K562 (cell line): Measurements from ENCODE around the gene COL5A3. TPM values are rescaled to one million over a fixed set of nuclear protein-coding genes. Genes with fewer than 3 reads are reported as not detected.

Experiments
- ATAC-seq: fragments of 200-7000 bp; cut with Tn5 transposase; 3 replicates; pipeline ENCODE4 v1.9.1; 2020; ENCODE audit warnings: moderate library complexity
- BruUV-seq: library from RNA; stranded (reverse); fragments of 400-500 nt; replicated peaks from 2 replicates; lab custom pipeline; 2021; lab: Mats Ljungman, UMichigan
- CTCF ChIA-PET: fragments of 300-600 bp; formaldehyde crosslinking; extraction: SDS; loops from one replicate; lab custom pipeline; 2021; ENCODE audit warnings: low intra/inter-chr PET ratio; lab: Yijun Ruan, JAX
- POLR2A ChIA-PET: fragments of 300-600, 350-650 bp; sonication (Branson Sonifier 250); formaldehyde crosslinking; extraction: SDS; loops from one replicate; lab custom pipeline; 2021; ENCODE audit warnings: antibody characterized with exemption, inconsistent platforms; lab: Yijun Ruan, JAX
- DNase-seq, 4 experiments: peaks; one replicate each; pipeline versions ENCODE4 v3.0.0 to v3.0.0-alpha.2; 2011 to 2018; ENCODE audit warnings: low spot score in 3 of 4, mixed read lengths in 3 of 4; ENCODE audit errors: extremely low read depth in 1 of 4
- FAIRE-seq: peaks from 2 replicates; lab custom pipeline; 2011; peaks lifted over from hg19 to GRCh38; lab: Jason Lieb, UNC
- H2AFZ ChIP-seq: 2 replicates; pipeline ENCODE4 v1.6.0; 2011; ENCODE audit warnings: low read depth, low read length, control low read depth, inconsistent platforms
- H3K27ac ChIP-seq: fragments of 200-600 bp; 3 replicates; pipeline ENCODE4 v1.8.0; 2011; ENCODE audit warnings: low read depth, mild to moderate bottlenecking, control low read depth, inconsistent platforms, low read length, moderate library complexity, mixed read lengths; ENCODE audit errors: extremely low read depth
- H3K27me3 ChIP-seq, 2 experiments: fragments of 300-600 bp in 1 of 2; 2 replicates in 1 of 2; 3 replicates in 1 of 2; pipeline versions ENCODE4 v1.6.0 to v1.8.0; 2011; ENCODE audit warnings: inconsistent platforms in 2 of 2, low read length in 2 of 2, mild to moderate bottlenecking in 1 of 2, mixed read lengths in 1 of 2, moderate library complexity in 1 of 2; ENCODE audit not compliant: control insufficient read depth in 2 of 2, insufficient read depth in 2 of 2
- H3K36me3 ChIP-seq: fragments of 300-600 bp; 3 replicates; pipeline ENCODE4 v1.8.0; 2011; ENCODE audit warnings: mild to moderate bottlenecking, low read length, inconsistent platforms; ENCODE audit not compliant: control insufficient read depth, insufficient read depth
- H3K4me1 ChIP-seq, 2 experiments: fragments of 200-600 bp in 1 of 2; replicated peaks in 1 of 2; 2 replicates in 1 of 2; 3 replicates in 1 of 2; pipeline versions ENCODE4 v1.5.1 to v1.8.0; 2011; ENCODE audit warnings: inconsistent platforms in 2 of 2, low read length in 2 of 2, mild to moderate bottlenecking in 1 of 2, mixed read lengths in 1 of 2, moderate library complexity in 1 of 2; ENCODE audit not compliant: control insufficient read depth in 2 of 2, insufficient read depth in 2 of 2
- H3K4me2 ChIP-seq: 2 replicates; pipeline ENCODE4 v1.6.1; 2011; ENCODE audit warnings: low read length, control low read depth, inconsistent platforms, mixed read lengths; ENCODE audit not compliant: insufficient read depth
- H3K4me3 ChIP-seq: fragments of 200-600 bp; sonication (generic), shearing (Covaris generic); 2 replicates; pipeline ENCODE4 v1.5.1; 2016; ENCODE audit warnings: control low read depth, inconsistent platforms
- H3K79me2 ChIP-seq: fragments of 200-600 bp; 3 replicates; pipeline ENCODE4 v1.8.0; 2011; ENCODE audit warnings: low read length, inconsistent platforms; ENCODE audit not compliant: control insufficient read depth, insufficient read depth
- H3K9ac ChIP-seq, 2 experiments: 2 replicates each; pipeline versions ENCODE4 v1.6.0 to v1.6.1; 2011; ENCODE audit warnings: low read depth in 2 of 2, low read length in 2 of 2, control low read depth in 1 of 2, inconsistent platforms in 1 of 2, mild to moderate bottlenecking in 1 of 2, mixed read lengths in 1 of 2; ENCODE audit not compliant: insufficient read depth in 1 of 2
- H3K9me1 ChIP-seq: one replicate; pipeline ENCODE4 v1.6.0; 2011; ENCODE audit warnings: inconsistent platforms, mild to moderate bottlenecking, low read length, moderate library complexity; ENCODE audit not compliant: control insufficient read depth, insufficient read depth
- H3K9me3 ChIP-seq: replicated peaks from 2 replicates; pipeline ENCODE4 v1.5.1; 2011; ENCODE audit warnings: low read depth, low read length, inconsistent platforms; ENCODE audit not compliant: control insufficient read depth, insufficient read depth
- H4K20me1 ChIP-seq: replicated peaks from 2 replicates; pipeline ENCODE4 v1.6.1; 2011; ENCODE audit warnings: low read length, inconsistent platforms, mixed read lengths; ENCODE audit not compliant: control insufficient read depth, insufficient read depth
- NR0B1 ChIP-seq: fragments of 450-650 bp; IDR thresholded peaks from one replicate; pipeline ENCODE4 v1.6.1; 2018; ENCODE audit warnings: mild to moderate bottlenecking, moderate library complexity; ENCODE audit not compliant: partially characterized antibody
- RBM25 ChIP-seq: fragments of 200-400 bp; formaldehyde crosslinking; IDR thresholded peaks from 2 replicates; pipeline ENCODE4 v1.6.1; 2018; ENCODE audit warnings: low read length, low read depth, moderate library complexity; ENCODE audit not compliant: severe bottlenecking
- ZFP36 ChIP-seq: fragments of 150-350 bp; IDR thresholded peaks from 2 replicates; pipeline ENCODE4 v1.6.1; 2018; ENCODE audit warnings: low read length, low read depth; ENCODE audit not compliant: partially characterized antibody
- ZNF436 ChIP-seq: fragments of 250-450, 450-650 bp; sonication (Bioruptor Pico); formaldehyde crosslinking; IDR thresholded peaks from 2 replicates; pipeline ENCODE4 v1.7.0; 2020; ENCODE audit warnings: mild to moderate bottlenecking
- WGBS: fragments of 100-300 bp; shearing (Covaris generic); methylation state at CpG from one replicate; pipeline ENCODE4 v1.1.6; 2016; ENCODE audit warnings: low coverage, mixed read lengths; ENCODE audit not compliant: insufficient coverage; ENCODE audit errors: missing lambda C conversion rate; 5-methylcytosine and 5-hydroxymethylcytosine counted together
- in situ Hi-C: fragments of 300-500 bp; cut with MboI; formaldehyde crosslinking; loops from 4 replicates; pipeline ENCODE4 v1.15.0; 2018; ENCODE audit warnings: inconsistent platforms, mixed read lengths
- intact Hi-C: fragments of 100-400 bp; cut with micrococcal nuclease; formaldehyde crosslinking; loops from 2 replicates; pipeline ENCODE4 v1.14.2; 2022
- polyA plus RNA-seq, 8 experiments: library from polyadenylated mRNA; depleted of rRNA in 4 of 8; stranded (reverse) in 5 of 8; unstranded in 3 of 8; fragments of >200 nt; fragmentation: Nextera tagmentation in 2 of 8; fragmentation: Illumina TruSeq in 1 of 8; extraction: Ambion mirVana in 2 of 8; extraction: Trizol in 1 of 8; gene quantifications; 2 replicates each; pipeline versions ENCODE4 v1.2.1 to v1.2.3, GENCODE V29; 2011 to 2014; ENCODE audit warnings: inconsistent platforms in 1 of 8, missing spikeins in 1 of 8
- total RNA-seq, 7 experiments: library from RNA; depleted of rRNA in 6 of 7; stranded (reverse); fragments of >200 nt in 6 of 7; fragmentation: Illumina TruSeq in 2 of 7; extraction: Trizol in 2 of 7; gene quantifications; 2 replicates each; pipeline versions ENCODE4 v1.2.1 to v1.2.3, GENCODE V29; 2011 to 2021; ENCODE audit warnings: low replicate concordance in 1 of 7

The COL5A3 gene
- total and polyA plus RNA-seq, 9 of the 15 experiments (the other 6 are each of a cell fraction or from before 2014, with no cell fraction given): 0.01 to 0.02 TPM; not detected in 7

GRCh38 chr19:10021863-10022262 is 11.6 kb upstream of the COL5A3 start:
- WGBS: 7% methylated on average over 2 of the region's 2 CpGs

More at GRCh38 chr19:10021863-10022262, 11.6 kb upstream of the COL5A3 start:
- Histone ChIP-seq H3K79me2 (no peaks in the 10 kb centered on the region), H2AFZ (no peak overlapping the region), H3K9me3 (no peaks in the 10 kb centered on the region), H3K4me1 (peaks cover 0 to 4% of the 10 kb centered on the region in 2 experiments; a peak in 1 of 5 replicates), H3K9ac (no peak overlapping the region), H3K27ac (no peak overlapping the region), H3K4me2 (no peak overlapping the region), H3K27me3 (peaks cover 17 to 40% of the 10 kb centered on the region in 2 experiments; a peak in 4 of 5 replicates), H3K9me1 (no peaks in the 10 kb centered on the region), H3K36me3 (no peaks in the 10 kb centered on the region), H4K20me1 (no peaks in the 10 kb centered on the region; the same call in 1 of the 2 replicates), H3K4me3 (no peak overlapping the region)
- in situ Hi-C loops: loop anchor here (10.0 kb wide), 1 partner anchor 87 kb away; the partner anchor contains the start of gene OLFM2
- ChIA-PET CTCF (no interaction called here), POLR2A (no interaction called here)
- intact Hi-C loops: no loop called here
- BruUV-seq: no TSS peak
- FAIRE-seq: no peak
- no peak for DNase-seq
- TF ChIP-seq ZFP36 (peak; percentile 95), RBM25 (peak; percentile 59), ZNF436 (CRISPR knock-in tag) (peak; percentile 46; the same call in 1 of the 2 replicates), NR0B1 (no peak)
- TF ChIP-seq, all 486 proteins: peak for 3
- no peak for ATAC-seq
